DOHH2 (cell line): ENCODE results near the gene TMEM203.

Experiments
- EZH2phosphoT487 ChIP-seq: fragments of 200-600 bp; sonication (generic); IDR thresholded peaks from 2 replicates; pipeline ENCODE4 v1.6.1; 2017; ENCODE audit warnings: borderline replicate concordance, mild to moderate bottlenecking, antibody characterized with exemption, low read length, moderate library complexity, mixed read lengths
- TF ChIP-seq, protein P1 (sequence below): fragments of 200-600 bp; sonication (generic); IDR thresholded peaks from one replicate; pipeline ENCODE4 v1.5.1; 2014; ENCODE audit warnings: antibody characterized with exemption, mild to moderate bottlenecking, low read depth, low read length; ENCODE audit not compliant: poor library complexity, severe bottlenecking

DNA sequence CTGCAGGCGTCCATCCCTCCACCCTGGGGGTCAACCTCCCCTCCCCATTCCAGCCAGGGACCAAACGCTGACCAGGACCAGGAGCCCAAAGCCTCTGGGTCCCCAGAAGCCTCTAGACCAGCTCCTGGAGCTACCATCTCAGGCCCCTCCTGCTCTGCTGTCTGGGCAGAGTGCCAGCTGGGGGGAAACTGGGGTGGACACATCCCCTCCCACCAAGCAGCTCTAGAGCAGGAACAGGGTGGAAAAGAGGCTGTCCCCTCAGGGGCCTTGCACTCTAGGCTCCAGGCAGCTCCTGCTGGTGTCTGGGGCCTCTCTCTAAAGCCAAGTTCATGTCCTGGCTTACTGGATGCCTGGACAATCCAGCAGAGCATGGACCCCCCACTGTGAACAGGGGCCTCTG, 12.6 kb downstream of the TMEM203 start:
- TF ChIP-seq, protein P1, sequence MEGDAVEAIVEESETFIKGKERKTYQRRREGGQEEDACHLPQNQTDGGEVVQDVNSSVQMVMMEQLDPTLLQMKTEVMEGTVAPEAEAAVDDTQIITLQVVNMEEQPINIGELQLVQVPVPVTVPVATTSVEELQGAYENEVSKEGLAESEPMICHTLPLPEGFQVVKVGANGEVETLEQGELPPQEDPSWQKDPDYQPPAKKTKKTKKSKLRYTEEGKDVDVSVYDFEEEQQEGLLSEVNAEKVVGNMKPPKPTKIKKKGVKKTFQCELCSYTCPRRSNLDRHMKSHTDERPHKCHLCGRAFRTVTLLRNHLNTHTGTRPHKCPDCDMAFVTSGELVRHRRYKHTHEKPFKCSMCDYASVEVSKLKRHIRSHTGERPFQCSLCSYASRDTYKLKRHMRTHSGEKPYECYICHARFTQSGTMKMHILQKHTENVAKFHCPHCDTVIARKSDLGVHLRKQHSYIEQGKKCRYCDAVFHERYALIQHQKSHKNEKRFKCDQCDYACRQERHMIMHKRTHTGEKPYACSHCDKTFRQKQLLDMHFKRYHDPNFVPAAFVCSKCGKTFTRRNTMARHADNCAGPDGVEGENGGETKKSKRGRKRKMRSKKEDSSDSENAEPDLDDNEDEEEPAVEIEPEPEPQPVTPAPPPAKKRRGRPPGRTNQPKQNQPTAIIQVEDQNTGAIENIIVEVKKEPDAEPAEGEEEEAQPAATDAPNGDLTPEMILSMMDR: no peak
- no peak for TF ChIP-seq EZH2phosphoT487
